Occipital lobe (tissue), 2 donors: Measurements from ENCODE around the gene SRC. TPM values are rescaled to one million over a fixed set of nuclear protein-coding genes. Genes with fewer than 3 reads are reported as not detected.

Source experiments
- DNase-seq: peaks from one replicate; lab custom pipeline; 2025; lab: John Stamatoyannopoulos, UW
- total RNA-seq: library from RNA; depleted of rRNA; stranded (reverse); fragments of >200 nt; gene quantifications from one replicate; pipeline ENCODE4 v1.2.3, GENCODE V29; 2014

SRC gene
- total RNA-seq, 1 donor from 2014 or later, result 19.2 TPM

DNA sequence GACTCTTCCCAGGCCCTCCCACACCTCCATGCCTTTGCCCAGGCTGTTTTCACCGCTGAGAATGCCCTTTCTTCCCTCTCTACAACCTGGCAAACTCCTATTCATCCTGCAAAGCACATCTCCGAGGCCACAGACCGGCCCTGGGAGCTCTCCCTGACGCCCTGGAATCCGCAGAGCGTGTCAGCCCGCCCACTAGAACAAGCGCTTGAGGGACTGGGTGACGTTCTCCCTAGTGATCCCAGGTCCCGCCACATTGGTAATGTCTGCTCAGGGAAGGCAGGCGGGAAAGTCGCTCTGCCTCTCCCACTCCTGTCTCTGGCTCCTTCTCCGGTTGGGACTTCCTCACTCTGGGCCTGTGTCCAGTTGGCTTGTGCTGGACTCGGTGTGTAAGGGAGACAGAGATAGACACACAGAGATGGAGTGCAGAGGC lies 61.6 kb downstream of the SRC start:
- peak; percentile 36 for DNase-seq

DNA sequence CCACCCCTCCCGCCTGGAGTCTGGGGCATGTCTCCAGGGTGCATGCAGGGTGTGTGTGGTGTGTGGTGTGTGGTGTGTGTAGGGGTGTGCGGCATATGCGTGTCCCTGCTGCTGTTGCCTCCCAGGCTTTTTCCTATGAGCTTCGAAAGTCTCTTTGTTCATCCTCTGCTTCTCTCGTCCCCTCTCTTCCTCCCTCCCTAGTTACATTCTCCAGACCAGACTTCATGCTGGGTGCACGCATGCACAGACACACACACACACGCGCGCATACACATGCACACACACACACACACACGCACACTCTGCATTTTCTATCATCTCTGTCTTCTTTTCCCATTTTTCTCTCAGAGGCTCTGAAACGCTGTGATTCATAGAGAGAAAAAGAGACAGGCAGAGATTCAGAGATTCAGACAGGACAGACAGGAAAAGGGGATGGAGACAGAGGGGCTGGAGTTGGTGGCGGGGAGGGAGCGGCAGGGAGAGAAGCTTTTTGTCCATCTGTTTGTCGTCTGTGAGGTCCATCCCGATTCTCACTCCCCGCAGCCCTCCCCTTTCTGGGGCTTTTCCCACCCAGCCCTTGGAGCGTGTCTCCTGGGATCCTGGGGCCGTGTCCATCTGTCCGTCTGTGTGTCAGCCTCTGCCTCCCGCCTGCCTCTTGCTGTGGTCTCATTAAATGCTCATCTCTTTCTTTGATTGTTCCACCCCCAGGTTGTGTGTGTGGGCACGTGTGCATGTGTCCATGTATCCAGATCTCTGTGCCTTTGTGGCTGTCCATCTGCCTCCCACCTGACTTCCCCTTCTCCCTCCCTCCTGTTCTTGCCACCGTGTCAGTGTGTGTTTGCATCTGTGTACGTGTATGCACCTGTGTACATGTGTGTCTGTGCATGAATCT lies 62.6 kb downstream of the SRC start:
- DNase-seq, result no peak

DNA sequence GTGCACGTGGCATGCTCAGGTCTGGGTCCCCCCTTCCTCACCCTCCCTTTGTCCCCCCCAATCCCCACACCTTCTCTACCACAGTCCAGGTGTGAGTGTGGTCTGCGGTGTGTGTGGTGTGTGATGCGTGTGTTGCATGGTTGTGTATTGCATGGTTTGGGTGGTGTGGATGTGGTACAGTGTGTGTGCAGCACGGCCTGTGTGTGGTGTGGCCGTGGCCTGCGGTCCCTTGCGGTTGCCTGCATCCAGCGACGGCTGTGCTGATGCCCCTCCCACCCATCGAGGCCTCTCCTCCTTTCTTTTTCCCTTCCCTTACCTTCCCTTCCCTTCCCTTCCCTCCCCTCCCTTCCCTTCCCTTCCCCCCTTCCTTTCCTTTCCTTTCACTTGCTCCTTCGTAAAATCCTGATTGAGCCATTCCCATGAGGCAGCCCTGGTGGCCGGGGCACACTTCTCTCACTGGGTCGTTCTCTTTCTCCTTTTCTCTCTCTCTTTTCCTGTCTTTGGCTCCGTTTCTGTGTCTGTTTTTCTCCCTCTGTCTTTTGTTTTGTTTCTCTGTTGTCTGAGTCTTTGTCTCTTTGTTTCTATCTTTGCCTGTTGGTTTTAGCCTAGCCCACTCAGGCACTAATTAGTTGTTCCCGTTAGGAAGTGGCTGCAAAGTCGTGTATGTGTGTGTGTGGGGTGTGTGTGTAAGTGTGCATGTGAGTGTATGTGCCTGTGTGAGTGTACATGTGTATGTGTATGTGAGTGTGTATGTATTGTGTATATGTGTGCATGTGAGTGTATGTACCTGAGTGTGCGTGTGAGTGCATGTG lies 65.7 kb downstream of the SRC start:
- no peak for DNase-seq

DNA sequence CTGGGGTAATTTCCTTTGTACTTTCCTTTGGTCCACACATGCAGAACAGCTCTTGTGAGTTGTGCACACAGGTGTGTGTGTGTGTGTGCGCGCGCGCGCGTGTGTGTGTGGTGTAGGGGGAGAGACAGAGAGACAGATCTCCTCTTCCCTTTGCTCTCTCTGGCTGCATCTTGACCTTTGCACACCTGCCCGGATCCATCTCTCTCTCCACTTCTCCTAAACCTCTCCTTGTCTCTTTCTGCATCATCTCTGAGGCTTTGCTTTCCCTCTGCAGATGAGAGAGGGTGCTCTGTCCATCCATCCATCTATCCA lies 67.0 kb downstream of the SRC start:
- DNase-seq, result no peak

DNA sequence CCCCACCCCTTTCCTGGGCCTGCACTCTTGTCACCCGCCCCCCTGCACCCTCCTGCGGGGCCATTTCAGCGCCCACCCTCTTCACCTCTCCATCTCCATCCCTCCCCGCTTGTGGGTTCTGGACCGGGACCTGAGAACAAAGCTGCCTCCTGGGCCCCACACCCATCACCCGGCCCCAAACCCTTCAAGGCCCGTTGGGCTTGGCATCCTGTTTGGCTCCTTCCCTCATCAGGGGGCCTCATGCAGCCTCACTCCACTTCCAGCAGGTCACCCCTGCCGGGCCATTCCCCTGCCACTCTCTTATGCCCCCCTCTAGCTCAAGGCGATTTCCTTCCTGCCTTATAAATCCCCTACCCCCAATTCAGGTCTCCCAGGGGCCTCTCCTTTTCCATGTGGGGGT lies 67.4 kb downstream of the SRC start:
- no peak for DNase-seq

DNA sequence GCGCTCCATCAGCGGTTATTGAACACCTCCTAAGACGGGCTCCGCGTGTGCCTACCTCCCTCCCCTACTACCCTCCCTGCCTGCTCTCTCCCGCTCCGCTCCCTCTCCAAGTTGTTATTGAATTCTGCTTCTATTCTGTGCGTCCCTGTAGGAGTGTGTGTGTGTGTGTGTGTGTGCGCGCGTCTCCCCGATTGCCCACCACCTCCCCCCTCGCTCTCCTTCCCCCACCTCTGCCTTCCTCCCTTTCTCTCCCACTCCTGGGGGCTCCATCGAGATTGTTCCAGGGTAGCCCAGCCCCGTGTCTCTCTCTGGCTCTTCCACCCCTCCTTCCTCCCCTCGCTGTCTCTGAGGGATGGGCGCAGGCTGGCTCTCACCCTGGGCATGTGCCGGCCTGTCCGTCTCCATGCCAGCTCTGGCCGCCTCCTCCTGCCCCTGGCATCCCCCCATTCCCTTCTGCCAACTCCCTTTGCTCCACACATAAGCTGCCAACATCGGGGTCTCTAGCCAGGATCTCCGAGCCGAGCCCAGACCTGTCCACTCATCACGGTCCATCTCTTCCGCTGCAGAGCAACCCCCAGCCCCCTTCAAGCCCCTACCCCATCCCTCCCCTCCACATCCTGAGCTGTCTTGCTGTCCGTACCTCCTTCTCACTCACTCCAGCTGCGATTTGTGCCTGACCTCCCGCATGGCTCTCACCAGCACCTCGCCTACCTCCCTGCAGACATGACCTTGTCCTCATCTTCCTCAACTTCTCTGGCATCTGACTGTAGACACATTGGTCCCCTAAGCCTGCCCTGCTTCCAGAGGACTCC lies 68.5 kb downstream of the SRC start:
- no peak for DNase-seq

DNA sequence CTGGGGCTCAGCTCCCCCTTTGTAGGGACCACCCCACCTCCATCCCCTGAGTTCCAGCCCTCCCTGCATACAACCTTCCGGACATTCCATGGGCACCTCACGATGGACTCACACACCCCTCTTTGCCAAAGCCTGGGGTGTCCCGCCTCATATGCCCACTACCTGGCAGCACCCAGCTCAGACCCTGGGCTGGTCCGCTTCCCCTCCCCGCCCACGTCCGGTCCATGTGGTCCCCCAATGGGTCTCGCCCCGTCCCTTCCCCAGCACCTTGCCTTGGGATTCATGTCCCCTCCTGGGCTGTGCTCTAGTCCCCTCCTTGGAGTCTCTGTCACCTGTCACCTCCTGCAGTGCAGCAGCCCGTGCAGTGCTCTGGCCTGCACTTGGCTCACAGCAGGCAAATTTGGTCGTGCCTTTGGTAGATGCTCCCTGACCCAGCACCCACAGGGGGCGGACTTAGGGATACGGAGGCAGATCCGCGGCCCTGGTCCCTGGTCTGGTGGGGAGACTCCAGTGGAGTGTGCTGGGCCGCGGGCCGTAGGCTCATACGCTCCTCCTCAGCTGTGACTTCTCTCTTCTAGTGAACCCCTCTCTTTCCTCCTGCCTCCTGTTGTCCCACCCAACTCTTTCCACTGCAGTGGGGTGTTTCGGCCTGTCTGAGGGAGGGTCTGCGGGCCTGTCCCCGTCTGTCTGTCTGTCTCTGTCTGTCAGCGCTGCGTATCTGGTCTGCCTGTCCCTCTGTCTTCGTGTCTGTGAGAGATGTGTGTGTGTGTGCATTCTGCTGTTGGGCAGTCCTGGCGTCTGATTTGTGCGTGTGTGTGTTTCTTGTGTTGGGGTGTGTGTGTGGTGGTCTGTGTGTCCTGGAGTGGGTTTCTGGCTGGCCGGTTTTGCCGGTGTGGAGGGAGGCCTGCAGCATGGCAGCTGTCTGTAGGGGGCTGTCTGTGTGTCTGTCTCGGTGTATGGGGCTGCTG lies 69.5 kb downstream of the SRC start:
- no peak for DNase-seq

DNA sequence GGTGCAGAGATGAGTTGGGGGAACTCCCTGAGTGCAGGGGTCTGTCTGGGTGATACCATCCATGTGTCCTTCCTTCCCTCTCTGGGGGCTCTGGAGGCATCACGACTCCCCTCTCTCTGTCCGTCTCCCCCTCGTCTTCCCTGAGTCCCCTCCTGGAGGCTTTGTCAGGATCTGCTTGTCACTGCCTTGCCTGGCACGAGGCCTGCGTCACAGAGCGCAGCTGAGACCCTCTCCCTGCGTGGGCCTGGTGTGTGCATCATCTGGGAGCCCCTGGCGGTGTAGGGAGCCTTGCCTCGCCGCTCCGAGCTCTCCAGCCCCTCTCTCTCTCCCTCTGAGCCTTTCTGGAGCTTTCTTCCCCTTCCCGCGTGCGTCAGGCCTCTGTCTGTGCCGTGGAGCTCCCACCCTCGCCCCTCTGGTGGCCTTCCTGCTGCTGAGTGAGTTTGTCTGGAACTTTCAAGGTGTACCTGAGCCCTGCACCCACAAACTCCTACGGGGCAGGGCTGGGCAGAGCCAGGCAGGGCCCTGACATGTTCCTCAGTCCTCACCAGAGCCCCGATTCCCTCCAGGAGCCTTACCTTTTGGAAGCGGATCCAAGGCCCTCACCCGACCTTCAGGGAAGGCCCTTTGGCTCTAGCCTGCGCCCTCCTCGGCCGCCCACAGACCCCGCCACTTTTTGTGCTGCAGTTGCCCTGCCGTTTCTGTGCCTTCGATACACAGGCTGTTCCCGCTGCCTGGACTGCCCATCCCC lies 70.3 kb downstream of the SRC start:
- no peak for DNase-seq

DNA sequence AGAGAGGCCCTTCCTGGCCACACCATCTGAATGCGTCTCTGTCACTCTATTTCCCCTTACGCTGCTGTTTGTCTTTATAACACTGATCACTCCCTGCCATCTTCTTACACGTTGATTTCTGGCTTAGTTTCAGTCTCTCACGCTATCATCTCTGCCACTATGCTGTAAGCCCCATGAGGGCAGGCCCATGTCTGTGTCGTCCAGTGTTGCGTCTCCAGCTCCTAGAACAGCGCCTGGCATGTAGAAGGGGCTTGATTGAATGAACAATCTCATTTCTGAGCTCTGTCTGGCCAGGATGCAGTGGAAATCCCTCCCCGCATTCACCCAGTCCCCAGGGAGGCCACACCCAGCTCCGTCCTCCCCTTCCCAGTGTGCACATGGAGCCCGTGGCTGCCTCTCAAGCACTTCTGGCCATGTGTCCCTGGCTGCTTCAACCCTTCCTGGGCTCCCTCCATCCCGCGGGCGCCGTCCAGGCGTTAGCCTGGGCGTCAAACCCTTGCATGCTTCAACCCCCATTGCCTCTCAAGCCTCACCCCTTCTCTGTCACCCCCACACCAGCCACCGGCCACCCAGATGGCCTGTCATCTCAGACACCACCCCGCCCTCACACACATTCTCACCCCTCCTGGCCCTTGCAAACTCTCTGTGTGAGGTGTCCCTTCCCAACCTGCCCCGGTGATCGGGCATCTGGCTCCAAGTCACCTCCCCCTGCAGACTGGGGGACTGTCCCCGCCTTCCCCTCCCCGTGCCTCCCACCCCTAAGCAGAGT lies 71.1 kb downstream of the SRC start:
- DNase-seq, result no peak

DNA sequence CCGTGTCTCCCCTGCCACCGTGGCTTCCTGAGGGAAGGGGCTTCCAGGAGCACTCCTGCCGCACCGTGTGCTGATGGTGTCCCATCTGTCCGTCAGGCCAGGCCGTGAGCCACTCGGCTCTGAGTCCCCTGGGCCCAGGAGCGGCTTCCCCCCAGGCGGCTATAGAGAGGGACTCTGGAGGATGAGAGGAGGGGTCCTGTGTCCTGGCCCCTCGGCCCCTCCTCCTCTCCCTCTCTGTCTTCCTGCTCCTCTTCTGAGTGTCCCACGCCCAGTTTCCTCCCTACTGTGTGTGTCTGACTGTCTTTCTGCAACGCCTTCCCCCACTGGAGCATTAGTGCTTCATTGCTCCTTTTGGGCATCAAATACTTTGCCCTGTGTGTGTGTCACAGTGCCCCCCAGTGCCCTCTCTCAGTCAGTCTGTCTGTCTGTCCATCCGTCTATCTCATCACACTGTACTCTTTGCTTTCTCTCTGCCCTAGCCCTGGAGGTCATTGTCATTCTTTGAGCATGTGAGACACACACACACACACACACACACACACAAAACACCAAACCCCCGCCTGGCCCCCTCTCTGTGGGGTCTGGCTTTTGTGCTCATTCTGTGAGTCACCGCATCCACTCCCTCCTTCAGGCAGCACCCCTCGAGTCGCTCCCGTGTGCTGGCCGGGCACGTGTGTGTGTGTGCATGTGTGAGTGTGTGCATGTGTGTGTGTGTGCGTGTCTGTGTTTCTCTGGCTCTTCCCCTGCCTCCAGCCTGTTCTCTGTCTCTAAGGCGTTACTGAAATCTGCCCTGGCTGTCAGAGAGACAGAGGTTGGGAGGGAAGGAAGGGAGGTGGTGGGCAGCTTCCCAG lies 71.9 kb downstream of the SRC start:
- no peak for DNase-seq

DNA sequence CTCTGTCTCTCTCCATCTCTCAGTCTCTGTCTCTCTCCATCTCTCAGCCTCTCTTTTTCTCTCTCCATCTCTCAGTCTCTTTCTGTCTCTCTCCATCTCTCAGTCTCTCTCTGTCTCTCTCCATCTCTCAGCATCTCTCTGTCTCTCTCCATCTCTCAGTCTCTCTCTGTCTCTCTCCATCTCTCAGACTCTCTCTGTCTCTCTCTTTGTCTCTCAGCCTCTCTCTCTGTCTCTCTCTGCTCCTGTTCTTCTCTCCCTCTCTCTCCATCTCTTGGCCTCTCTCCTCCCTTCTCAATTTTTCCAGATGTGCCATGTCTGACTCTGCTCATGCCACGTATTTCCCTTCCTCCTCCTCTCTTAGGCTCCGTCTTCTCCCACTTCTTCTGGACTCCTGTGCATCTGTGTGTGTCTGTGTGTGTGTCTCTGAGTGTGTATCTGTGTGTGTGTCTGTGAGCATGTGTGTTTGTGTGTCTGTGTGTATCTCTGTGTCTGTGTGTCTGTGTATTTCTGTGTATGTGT lies 72.7 kb downstream of the SRC start:
- no peak for DNase-seq

DNA sequence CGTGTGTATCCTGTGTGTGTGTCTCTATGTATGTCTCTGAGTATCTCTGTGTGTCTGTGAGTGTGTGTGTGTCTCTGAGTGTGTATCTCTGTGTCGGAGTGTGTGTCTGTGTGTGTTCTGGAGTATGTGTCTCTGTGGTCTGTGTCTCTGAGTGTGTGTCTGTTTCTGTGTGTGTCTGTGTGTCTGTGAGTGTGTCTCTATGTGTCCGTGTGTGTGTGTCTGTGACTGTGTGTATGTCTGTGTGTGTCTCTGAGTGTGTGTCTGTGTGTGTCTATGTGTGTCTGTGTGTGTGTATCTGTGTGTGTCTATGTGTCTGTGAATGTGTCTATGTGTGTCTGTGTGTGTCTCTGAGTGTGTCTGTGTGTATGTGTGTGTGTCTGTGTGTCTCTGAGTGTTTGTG lies 73.4 kb downstream of the SRC start:
- DNase-seq, result no peak

DNA sequence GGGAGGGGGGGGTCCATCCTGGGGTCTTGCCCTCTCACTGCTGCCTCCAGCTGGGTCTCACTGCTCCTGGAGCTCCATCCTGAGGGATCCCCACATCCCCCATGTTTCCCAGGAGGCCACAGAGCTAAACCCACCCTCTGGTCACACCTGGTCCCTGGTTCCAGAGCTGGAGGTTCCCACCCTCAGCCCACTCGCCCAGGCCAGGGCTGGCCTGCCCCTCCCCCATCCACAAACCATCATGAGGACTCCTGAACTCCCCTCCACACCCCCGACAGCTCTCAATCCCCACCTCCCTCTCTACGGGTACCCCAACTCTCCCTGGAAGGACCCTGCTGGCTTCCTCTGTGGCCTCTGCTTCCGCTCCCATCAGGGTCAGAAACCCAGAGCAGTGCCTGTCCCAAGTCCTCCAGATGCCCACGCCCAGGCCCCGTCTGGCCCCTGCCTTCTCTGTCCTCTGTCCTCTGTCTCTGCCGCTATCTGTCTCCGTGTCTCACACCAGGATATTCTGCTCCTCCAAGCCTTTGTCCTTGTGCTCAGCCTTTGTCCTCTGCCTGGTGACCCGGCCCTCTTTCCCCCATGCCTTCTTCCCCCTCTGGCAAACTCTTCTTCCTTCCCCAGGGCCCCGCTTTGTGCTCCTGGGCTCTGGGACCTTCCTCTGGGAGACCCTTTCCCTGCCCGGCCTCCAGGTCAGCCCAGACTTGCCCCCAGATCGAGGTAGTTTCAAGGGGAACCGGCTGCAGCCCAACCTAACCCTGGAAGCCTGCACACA lies 74.0 kb downstream of the SRC start:
- no peak for DNase-seq

DNA sequence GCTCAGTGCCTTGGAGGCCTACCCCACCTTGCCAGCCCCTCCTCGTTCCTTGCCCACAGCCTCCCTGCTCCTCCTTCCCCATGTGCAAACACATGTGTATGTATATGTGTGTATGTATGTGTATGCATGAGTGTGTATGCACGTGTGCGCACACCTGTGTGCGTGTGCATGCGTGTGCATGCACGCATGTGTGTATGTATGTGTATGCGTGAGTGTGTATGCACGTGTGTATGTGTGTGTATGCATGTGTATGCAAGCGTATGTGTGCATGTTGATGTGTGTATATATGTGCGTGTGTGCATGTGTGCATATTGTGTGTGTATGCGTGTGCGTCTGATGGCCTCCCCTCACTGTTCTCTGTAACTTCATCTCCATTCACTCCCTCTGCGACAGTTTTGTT lies 74.7 kb downstream of the SRC start:
- DNase-seq, result no peak

DNA sequence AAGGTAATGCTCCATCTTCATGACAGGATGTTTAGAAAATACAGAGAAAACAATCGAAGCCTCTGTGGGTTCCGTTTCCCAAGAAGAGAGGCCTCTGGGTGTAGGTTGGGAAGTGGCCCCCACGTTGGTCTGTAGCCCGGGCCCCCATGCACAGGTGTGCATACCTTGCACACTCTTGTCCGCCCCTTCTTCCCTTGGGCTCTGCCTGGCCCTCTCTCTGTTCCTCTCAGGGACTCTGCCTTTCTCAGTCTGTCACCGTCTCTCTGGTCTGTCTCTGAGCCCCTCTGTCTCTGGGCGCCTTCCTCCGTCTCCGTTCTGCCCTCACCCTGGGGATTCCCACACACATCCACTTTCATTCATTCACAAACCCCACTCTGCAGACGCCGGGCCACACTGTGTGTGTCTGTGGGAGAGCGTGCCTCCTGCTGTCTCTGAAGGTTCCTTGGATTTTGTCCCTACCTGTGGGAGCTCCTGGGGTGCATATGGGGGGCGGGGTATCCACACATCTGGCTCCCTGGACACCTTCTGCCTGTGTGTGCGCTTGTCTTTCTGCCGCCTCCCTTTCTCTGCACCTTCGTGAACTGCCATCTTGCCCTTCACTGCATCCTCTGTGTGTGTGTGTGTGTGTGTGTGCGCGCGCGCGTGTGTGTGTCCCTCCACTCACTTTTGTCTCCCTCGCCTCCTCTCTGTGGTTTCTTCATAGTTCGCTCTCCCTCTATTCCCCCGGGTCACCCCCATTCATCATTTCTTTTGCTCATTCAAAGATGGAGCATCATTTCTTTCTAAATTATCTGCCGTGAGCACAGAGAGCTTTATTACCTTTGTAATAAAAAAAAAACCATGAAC lies 75.3 kb downstream of the SRC start:
- DNase-seq, result no peak

DNA sequence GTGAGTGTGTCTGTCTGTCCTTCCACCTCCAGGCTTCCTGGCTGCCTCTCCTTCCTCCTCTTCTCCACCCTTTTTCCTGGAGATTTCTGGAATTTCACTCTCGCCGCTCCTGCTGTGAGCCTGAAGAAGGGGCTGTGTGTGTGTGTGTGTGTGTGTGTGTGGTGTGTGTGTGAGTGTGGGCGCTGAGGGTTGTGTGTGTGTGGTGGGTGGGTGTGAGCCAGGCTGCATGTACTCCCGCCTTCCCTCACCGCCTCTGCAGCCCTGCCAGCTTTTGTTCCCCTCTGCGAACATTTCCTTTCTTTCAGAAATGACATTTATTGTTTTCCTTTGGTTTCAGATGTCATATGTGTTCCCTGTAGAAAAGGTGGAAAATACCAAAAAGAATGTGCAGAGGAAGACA lies 76.0 kb downstream of the SRC start:
- peak; percentile 66 for DNase-seq
